NB4 (cell line): ENCODE data around the gene OMA1.

ENCODE experiments used
- CTCF ChIP-seq: IDR thresholded peaks from one replicate; pipeline ENCODE4 v1.5.1; 2012; ENCODE audit warnings: low read depth, low read length
- MAX ChIP-seq: IDR thresholded peaks from 2 replicates; pipeline ENCODE4 v1.6.1; 2011; ENCODE audit warnings: low read depth, low read length
- POLR2A ChIP-seq: IDR thresholded peaks from 2 replicates; pipeline ENCODE4 v1.6.1; 2011; ENCODE audit warnings: mild to moderate bottlenecking; ENCODE audit not compliant: insufficient read length; ENCODE audit errors: extremely low read depth

GRCh38 chr1:58432851-58433668 lies 113.5 kb downstream of the OMA1 start:
- TF ChIP-seq MAX (no peak), POLR2A (no peak), CTCF (no peak)
